HL-60/S4 (cell line): Measurements from ENCODE around the gene IL1RAPL1.
"Not testable (repeated sequence)": the region's sequence is repeated elsewhere in the genome, so short reads cannot be mapped to it uniquely, and the experiment has no call there.

ENCODE experiments used
- in situ Hi-C: fragments of 300-500 bp; cut with MboI; formaldehyde crosslinking; loops from 2 replicates; pipeline ENCODE4 v1.14.3; 2022; ENCODE audit warnings: low sequenced_read_pairs

IL1RAPL1 gene

GRCh38 chrX:29241809-29242208 is 654.6 kb downstream of the IL1RAPL1 start:
- in situ Hi-C loops = no loop called here

GRCh38 chrX:29242856-29243255 is 655.6 kb downstream of the IL1RAPL1 start:
- in situ Hi-C loops = no loop called here

GRCh38 chrX:29243942-29244341 is 656.7 kb downstream of the IL1RAPL1 start:
- in situ Hi-C loops = no loop called here

DNA sequence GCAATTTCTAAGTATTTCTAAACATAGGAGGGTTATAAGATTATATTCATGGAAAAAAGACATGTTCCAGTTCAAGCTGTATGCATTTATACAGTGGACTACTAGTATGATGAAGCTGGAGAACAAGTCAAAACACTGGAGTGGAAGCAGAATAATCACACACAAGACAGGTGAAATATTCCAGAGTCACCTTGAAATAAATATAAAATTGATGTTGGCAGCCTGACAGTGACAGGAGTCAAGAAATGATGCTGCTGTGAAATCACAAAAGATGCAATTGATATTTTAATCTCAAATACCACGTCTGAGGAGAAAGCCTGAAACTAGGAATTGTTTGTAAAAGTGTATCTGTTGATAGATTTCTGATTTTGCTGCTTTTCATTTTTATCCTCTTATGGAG is 667.3 kb downstream of the IL1RAPL1 start:
- in situ Hi-C loops = no loop called here

DNA sequence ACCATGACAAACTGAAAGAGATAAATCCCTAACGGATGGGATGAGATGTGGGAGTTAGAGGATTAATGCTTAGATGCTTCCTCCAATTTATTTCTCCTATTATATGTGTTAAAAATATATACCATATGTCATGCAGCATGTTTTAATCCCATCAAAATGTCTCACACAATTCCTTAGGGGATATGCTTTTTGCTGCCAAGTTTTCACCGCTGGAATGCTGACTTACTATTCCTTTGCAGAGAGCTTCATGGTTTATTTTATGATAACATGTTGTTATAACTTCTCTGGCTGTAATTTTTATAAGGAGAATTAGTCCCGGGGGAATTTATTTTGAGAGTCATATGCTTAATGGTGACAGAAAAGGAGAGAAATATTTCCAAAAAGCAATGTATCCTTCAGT is 670.3 kb downstream of the IL1RAPL1 start:
- in situ Hi-C loops = no loop called here

- in situ Hi-C loops = no loop called here
Observed at GRCh38 chrX:29269390-29269789, 682.1 kb downstream of the IL1RAPL1 start.

DNA sequence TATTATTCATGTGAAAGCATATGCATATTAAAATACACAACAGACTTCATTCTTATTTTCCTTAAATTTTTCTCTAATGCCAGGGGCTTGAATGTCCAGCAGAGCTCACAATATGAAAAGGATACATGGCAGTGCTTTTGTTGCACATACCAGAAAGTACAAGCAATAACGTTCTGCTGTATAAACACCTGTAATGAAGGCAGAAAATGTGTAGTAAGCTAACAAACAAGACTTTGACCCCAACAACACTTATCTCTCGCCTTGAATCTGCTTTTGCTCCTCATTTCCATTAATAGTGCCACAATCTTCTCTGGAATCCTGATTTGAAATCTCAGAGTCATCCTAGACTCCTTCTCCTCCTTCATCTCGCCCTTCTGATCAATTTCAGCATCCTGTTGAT is 687.3 kb downstream of the IL1RAPL1 start:
- in situ Hi-C loops = no loop called here

DNA sequence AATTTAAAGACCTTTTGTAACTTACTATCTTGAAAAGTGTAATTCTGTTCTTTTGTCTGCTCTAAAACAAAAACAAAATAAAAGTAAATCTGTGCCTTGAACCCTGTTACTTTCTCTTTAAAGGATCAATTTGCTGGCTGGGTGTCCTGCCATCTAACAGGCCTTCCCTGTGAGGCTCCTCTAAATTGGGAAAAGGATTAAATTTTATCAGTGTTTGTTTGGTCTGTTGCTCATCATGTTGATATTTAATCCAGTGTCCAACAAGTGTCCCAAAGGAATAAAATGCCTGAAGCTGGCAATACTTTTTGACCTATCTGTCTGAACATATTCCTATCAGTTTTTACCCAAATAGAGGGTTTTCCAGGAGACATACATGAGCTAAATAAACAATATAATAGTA is 688.7 kb downstream of the IL1RAPL1 start:
- in situ Hi-C loops = no loop called here

DNA sequence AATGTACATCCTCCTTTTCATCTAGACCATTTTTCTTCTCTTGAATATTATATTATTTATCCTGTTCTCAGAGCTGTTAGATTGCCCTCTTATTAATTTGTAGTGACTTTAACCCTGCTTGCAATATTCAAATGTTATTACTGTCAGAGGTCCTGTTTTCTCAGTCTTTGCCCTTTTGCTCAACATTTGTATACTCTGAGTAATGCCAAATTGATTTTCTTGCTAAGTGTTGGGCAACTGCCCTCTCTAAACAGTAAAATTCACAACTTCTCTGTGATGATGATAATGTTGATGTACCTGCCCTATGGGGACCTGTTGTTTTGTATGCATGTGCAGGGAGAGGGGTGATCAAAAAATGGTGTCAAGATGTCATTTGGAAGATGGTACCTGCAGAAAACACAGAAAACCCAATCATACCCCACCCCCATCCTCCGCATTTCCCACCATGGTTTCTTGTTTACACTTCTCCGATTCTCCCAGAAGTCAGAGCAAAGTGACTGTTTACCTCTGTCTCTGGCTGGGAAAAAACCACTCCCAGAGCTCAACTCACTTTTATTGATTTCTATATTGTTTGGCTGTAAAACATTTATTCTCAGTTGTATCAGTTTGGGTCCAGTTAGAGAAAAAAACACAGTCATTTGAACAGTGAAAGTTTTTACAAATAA is 694.0 kb downstream of the IL1RAPL1 start:
- in situ Hi-C loops = no loop called here

DNA sequence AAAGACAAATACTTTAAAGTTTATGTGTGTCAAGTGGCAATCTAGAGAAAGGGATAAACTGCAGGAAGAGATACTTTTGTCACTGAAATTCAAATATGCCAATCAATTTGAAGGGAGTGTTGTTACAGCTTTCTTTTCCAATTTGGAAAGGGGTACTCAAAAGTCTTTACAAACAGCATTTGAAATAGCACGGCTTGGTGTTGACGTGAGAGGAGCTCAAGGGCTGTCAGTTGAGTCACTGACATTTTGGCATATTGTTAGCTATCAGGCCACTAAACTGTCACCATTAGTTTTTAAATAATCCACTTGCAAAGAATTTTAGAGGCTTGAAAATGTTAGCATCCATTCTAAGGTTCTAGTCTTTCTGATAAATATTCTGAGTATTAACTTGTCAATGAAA is 698.4 kb downstream of the IL1RAPL1 start:
- in situ Hi-C loops = no loop called here

GRCh38 chrX:29295987-29296680 is 708.9 kb downstream of the IL1RAPL1 start:
- in situ Hi-C loops = no loop called here

DNA sequence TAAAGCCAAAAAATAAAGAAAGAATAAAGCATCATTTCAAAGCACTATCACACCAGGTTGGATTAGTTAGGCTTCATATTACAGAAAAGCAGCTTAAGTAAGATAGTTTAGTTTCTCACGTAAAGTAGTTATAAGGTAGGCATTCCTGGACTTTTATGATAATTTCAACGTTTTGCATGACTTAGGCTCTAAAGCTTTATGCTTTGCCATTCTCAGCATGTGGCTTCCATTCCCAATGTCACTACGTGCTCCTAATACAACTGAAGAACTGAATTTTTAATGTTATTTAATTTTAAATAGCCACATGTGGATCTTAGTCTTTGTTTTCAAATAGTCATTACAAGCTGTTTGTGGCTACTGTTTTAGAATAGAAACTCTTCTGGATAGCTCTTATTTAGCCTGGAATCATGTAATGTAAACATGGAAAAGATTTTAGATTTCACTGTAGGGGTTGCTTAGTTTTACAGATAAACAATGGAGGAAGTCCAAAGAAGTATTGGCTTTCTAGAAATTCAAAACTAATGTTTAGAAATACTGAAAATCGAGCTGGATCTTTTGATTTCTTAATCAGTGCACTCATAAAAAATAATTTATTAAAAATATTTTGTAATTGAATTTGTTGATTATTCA is 710.0 kb downstream of the IL1RAPL1 start:
- in situ Hi-C loops = no loop called here

DNA sequence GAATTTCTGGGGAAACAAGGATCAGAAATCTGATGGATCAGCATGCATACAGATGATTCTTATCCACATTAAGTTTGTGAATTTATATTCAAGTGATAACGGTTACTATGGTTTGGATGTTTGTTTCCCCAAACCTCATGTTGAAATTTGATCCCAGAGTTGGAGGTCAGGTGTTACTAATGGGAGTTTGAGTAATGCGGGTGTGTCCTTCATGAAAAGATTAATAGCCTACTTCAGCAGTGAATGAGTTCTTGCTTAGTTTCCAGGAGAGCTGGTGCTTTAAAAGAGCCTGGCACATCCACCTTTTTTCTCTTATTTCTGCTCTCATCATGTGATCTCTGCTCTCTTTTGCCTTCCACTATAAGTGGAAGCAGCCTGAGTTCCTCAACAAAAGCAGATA is 712.4 kb downstream of the IL1RAPL1 start:
- in situ Hi-C loops = no loop called here

DNA sequence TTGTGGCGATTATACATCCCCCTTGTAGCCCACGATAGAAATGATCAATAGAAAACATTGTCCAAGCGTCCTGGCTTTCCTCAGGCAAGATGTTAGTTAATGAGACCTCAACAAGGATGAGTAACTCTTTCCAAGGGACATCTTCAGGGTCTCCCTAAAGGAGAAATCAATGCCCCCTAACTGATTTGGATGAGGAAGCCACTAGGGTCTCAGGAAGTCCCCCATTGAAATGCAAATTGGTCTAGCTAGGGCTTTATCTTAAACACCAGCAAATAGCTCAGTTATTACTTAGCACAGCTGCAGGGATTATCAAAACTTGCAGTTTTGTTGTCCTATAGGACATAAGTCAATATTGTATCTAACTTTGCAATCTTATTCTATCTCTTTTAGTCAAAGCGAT is 721.5 kb downstream of the IL1RAPL1 start:
- in situ Hi-C loops = no loop called here

DNA sequence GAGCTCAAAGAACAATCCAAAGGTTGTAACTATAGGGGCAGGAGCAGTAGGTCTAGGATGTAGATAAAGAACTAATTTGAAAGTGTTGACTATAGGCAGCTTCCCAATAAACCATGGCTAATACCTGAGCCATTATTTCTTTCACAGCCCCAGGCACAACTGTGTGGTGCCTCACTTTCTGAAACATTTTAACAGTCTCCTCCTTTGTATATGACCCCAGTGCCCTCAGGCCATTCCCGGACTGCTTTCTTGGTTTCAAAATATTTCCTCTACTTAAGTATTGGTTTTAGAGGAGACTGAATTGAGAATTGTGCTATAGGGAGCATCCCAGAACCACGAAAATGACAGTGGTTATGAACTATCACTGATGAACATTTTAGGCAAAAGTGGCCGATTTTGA is 728.7 kb downstream of the IL1RAPL1 start:
- in situ Hi-C loops = no loop called here

GRCh38 chrX:29318012-29318411 is 730.8 kb downstream of the IL1RAPL1 start:
- in situ Hi-C loops = no loop called here

DNA sequence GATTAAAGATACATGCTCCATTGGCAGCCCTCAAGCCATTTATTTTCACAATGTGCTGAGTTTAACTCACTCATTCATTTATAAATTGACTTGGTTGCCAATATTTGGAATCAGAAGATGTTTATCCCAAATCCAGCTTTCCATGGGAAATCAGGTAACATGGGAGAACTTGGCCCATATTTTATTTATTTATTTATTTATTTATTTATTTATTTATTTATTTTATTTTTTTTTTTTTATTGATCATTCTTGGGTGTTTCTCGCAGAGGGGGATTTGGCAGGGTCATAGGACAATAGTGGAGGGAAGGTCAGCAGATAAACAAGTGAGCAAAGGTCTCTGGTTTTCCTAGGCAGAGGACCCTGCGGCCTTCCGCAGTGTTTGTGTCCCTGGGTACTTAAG is 745.2 kb downstream of the IL1RAPL1 start:
- in situ Hi-C loops = not testable (repeated sequence)

GRCh38 chrX:29333091-29333490 is 745.8 kb downstream of the IL1RAPL1 start:
- in situ Hi-C loops = not testable (repeated sequence)

- in situ Hi-C loops = no loop called here
Observed at GRCh38 chrX:29348288-29348687, 761.0 kb downstream of the IL1RAPL1 start.

DNA sequence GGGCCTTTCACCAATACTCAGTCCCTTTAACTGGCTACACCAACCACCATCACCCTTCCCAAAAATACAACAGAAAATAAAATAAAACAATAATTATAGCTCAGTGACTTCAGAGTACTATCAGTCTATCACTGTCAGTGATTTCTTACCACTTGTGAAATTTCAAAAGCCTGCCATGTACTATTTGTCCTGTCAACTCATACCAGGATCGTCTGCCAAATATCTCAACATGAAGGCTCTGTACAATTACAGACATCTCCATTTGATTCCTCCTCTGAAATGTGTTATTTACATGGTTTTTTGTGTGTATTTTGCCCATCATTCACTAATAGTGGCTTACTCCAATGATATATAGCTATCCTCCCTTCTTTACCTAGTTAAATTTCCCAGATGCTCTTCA is 772.0 kb downstream of the IL1RAPL1 start:
- in situ Hi-C loops = no loop called here

GRCh38 chrX:29374765-29375164 is 787.5 kb downstream of the IL1RAPL1 start:
- in situ Hi-C loops = not testable (repeated sequence)

DNA sequence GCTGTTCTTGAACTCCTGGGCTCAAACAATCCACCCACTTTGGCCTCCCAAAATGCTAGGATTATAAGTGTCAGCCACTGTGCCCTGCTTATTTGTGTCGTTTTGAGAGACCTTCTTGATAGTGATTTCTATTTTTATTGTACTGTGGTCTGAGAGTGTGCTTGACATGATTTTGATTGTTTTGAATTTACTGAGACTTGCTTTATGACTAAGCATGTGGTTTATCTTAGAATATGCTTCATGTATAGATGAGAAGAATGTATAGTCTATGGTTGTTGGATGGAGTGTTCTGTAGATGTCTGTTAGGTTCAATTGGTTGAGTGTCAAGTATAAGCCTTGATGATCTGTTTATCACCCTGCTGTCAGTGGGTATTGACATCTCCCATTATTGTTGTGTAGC is 789.3 kb downstream of the IL1RAPL1 start:
- in situ Hi-C loops = no loop called here
